Thyroid gland (tissue), 4 donors: Measurements from ENCODE around the gene KCNAB1. TPM values are rescaled to one million over a fixed set of nuclear protein-coding genes. Genes with fewer than 3 reads are reported as not detected.
A peak's percentile ranks its signal among the peaks of the same experiment; 100 is the strongest.
"Not testable (repeated sequence)": the region's sequence is repeated elsewhere in the genome, so short reads cannot be mapped to it uniquely, and the experiment has no call there.

Experiments
- DNase-seq, 2 donors: peaks; one replicate each; pipeline ENCODE4 v3.0.0-alpha.2; 2019
- H3K27ac ChIP-seq, 3 donors: fragments of 200-600 bp; sonication (generic); 1 replicate in 2 of 3; 2 replicates in 1 of 3; pipeline ENCODE4 v1.5.1; 2016 to 2019; ENCODE audit warnings: mild to moderate bottlenecking in 1 of 3, moderate library complexity in 1 of 3
- H3K27me3 ChIP-seq: fragments of 200-600 bp; sonication (generic); one replicate; pipeline ENCODE4 v1.5.1; 2019
- H3K36me3 ChIP-seq, 2 donors: fragments of 200-600 bp; sonication (generic); one replicate each; pipeline ENCODE4 v1.5.1; 2016 to 2019
- H3K4me1 ChIP-seq, 2 donors: fragments of 200-600 bp; sonication (generic); one replicate each; pipeline ENCODE4 v1.5.1; 2017 to 2019
- H3K4me3 ChIP-seq, 3 donors: fragments of 200-600 bp; sonication (generic); replicated peaks in 1 of 3; 1 replicate in 2 of 3; 2 replicates in 1 of 3; pipeline ENCODE4 v1.5.1; 2016; ENCODE audit warnings: mild to moderate bottlenecking in 1 of 3
- H3K9me3 ChIP-seq: fragments of 200-600 bp; sonication (generic); one replicate; pipeline ENCODE4 v1.5.1; 2017
- POLR2A ChIP-seq, 2 donors: fragments of 450-650 bp; IDR thresholded peaks; one replicate each; pipeline ENCODE4 v1.6.1; 2017; ENCODE audit warnings: antibody characterized with exemption in 2 of 2, mild to moderate bottlenecking in 2 of 2, moderate library complexity in 1 of 2
- WGBS, 2 donors: methylation state at CpG; one replicate each; pipeline ENCODE4 v1.1.5; 2017; 5-methylcytosine and 5-hydroxymethylcytosine counted together
- intact Hi-C: fragments of 100-400 bp; cut with DNase I; formaldehyde crosslinking; loops from one replicate; pipeline ENCODE4 v1.15.1; 2023
- total RNA-seq, 4 donors: library from RNA; depleted of rRNA; stranded (reverse); fragments of >200 nt; gene quantifications; one replicate each; pipeline ENCODE4 v1.2.3, GENCODE V29; 2016
- TF ChIP-seq, protein P1 (sequence below), 6 experiments: fragments of 200-600 bp in 3 of 6; fragments of 450-650 bp in 3 of 6; sonication (generic) in 3 of 6; IDR thresholded peaks; one replicate each; pipeline ENCODE4 v1.5.1; 2016 to 2019; ENCODE audit warnings: antibody characterized with exemption in 6 of 6, mild to moderate bottlenecking in 2 of 6, inconsistent platforms in 1 of 6, moderate library complexity in 1 of 6

The KCNAB1 gene
- total RNA-seq, 4 donors from 2014 or later, result 19.3 to 26.1 (median 22.9) TPM

DNA sequence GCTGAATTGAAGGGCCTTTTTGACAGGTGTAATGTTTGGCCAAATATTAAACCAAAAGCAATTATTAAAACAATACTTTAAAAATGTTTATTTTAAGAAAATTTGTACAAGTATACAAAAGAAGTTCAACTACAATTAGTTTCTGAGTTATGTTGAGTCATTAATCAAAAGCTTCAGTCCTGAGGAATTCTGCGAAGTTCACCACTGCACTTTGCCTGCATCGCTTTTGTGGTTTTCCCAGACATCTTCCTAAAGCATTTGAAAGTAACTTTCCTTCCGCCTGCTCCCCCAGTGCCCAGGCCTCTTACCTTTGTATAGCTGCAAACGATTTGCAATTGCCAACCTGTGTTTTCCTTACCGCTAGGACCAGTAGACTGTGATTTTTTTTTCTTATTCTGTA is 69.5 kb downstream of the KCNAB1 start:
- Histone ChIP-seq H3K9me3 (no peaks in the 10 kb centered on the region), H3K4me3 (no peak overlapping the region), H3K4me1 (no peaks in the 10 kb centered on the region), H3K27me3 (no peaks in the 10 kb centered on the region), H3K36me3 (no peaks in the 10 kb centered on the region), H3K27ac (no peak overlapping the region)
- intact Hi-C loops, result loop anchor here (10.0 kb wide), 1 partner anchor 45 kb away; no protein-coding TSS in a partner anchor
- TF ChIP-seq, protein P1, sequence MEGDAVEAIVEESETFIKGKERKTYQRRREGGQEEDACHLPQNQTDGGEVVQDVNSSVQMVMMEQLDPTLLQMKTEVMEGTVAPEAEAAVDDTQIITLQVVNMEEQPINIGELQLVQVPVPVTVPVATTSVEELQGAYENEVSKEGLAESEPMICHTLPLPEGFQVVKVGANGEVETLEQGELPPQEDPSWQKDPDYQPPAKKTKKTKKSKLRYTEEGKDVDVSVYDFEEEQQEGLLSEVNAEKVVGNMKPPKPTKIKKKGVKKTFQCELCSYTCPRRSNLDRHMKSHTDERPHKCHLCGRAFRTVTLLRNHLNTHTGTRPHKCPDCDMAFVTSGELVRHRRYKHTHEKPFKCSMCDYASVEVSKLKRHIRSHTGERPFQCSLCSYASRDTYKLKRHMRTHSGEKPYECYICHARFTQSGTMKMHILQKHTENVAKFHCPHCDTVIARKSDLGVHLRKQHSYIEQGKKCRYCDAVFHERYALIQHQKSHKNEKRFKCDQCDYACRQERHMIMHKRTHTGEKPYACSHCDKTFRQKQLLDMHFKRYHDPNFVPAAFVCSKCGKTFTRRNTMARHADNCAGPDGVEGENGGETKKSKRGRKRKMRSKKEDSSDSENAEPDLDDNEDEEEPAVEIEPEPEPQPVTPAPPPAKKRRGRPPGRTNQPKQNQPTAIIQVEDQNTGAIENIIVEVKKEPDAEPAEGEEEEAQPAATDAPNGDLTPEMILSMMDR (IDR thresholded peaks at IDR 0.05), result no peak
- TF ChIP-seq POLR2A (IDR thresholded peaks at IDR 0.05), result no peak
- DNase-seq, result no peak
- WGBS, 2 donors, result 86 to 88% methylated on average over 5 of the region's 5 CpGs

DNA sequence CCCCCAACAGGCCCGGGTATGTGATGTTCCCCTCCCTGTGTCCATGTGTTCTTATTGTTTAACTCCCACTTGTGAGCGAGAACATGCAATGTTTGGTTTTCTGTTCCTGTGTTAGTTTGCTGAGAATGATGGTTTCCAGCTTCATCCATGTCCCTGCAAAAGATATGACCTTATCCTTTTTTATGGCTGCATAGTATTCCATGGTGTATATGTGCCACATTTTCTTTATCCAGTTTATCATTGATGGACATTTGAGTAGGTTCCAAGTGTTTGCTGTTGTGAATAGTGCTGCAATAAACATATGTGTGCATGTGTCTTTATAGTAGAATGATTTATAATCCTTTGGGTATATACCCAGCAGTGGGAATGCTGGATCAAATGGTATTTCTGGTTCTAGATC is 74.6 kb downstream of the KCNAB1 start:
- not testable (repeated sequence) for H3K27me3 ChIP-seq

DNA sequence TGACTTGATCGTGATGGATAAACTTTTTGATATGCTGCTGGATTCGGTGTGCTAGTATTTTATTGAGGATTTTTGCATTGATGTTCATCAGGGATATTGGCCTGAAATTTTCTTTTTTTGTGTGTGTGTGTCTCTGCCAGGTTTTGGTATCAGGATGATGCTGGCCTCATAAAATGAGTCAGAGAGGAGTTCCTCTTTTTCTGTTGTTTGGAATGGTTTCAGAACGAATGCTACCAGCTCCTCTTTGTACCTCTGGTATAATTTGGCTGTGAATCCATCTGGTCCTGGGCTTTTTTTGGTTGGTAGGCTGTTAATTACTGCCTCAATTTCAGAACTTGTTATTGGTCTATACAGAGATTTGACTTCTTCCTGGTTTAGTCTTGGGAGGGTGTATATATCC is 76.8 kb downstream of the KCNAB1 start:
- H3K4me3 ChIP-seq, H3K27me3 ChIP-seq, DNase-seq, H3K36me3 ChIP-seq, H3K27ac ChIP-seq, H3K4me1 ChIP-seq, H3K9me3 ChIP-seq, intact Hi-C loops: not testable (repeated sequence)
- 80 to 93% methylated on average over 3 of the region's 3 CpGs for WGBS, 2 donors

More for the DNA sequence above, 74.6 kb downstream of the KCNAB1 start:
- H3K4me3 ChIP-seq, H3K9me3 ChIP-seq, H3K4me1 ChIP-seq, H3K36me3 ChIP-seq, intact Hi-C loops, H3K27ac ChIP-seq, DNase-seq: not testable (repeated sequence)
- WGBS, 2 donors, result 89 to 94% methylated on average over 2 of the region's 2 CpGs

DNA sequence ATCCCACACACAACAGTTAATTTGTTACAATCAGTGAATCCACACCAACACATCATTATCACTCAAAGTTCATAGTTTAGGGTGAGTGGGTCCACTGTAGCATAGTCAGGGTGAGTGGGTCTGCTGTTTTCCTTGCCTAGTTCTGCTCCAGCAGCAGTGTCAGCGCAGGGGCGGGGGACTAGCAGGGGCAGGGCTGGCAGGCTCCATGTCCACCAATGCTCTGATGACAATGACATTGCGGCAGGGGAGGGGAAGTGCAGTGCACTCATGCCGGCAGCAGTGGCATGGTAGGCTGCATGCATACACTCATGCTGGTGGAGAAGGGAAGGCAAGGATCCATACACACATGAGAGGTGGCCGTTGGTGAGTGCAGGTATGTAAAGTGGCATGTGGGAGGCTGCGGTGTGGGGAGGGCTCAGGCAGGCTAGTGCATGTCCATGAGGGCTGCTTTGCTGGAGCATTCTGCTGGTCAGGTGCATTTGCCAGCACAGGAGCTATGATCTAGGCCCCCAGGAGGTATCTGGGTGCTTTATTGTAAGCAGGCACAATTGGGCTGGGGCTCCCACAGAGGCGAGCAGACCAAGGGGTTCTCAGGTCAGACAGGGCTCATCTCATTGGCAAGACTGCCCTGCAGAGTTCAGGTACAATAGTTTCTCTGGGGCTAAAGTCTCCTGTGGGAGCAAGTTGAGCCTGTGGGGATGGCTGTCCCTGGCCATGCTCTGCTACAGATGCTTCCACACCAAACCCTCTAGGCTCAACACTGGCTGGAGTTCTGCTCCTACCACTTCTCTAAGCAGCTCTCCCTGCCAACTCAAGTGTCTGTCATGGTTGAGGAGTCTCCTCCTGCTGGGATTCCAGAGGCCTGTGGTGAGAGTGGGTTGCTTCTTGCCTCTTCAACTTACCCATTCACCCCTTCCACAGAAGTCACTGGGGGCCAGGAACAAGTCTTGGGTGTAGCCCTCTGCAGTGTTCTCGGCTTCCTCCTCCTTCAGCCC is 81.3 kb downstream of the KCNAB1 start:
- peak; percentile 70 to 72 for DNase-seq
- Histone ChIP-seq H3K9me3 (no peaks in the 10 kb centered on the region), H3K4me1 (peaks cover 11 to 12% of the 10 kb centered on the region in 2 donors), H3K27me3 (no peaks in the 10 kb centered on the region), H3K4me3 (no peak overlapping the region), H3K27ac (no peak overlapping the region), H3K36me3 (no peaks in the 10 kb centered on the region)
- TF ChIP-seq, protein P1 (IDR thresholded peaks at IDR 0.05), result no peak
- TF ChIP-seq POLR2A (IDR thresholded peaks at IDR 0.05), result no peak
- WGBS, 2 donors, result 72 to 75% methylated on average over 7 of the region's 8 CpGs
- intact Hi-C loops, result no loop called here

DNA sequence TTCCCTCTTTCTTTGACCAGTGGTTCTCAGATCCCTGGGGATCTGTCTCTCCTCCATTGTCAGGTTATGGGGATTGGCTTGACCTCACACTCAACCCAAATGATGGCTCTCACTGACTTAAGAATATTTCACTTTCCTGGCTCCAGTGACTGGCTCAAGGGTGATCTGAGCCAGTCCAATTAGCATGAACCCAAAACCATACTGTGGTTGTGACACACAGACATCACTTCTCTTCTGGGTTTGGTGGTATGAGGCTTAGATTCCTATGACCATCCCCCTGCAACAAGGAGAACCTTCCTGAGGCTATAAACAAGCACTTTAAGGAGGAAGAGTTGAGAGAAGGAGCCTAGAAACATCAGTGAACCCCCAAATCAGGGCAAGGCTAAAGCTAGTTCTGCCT is 85.8 kb downstream of the KCNAB1 start:
- intact Hi-C loops, result no loop called here
- no peak for TF ChIP-seq POLR2A (IDR thresholded peaks at IDR 0.05)
- TF ChIP-seq, protein P1 (IDR thresholded peaks at IDR 0.05), result no peak
- Histone ChIP-seq H3K4me1 (peaks cover 11 to 12% of the 10 kb centered on the region in 2 donors), H3K4me3 (no peak overlapping the region), H3K9me3 (no peaks in the 10 kb centered on the region), H3K36me3 (no peaks in the 10 kb centered on the region), H3K27ac (no peak overlapping the region), H3K27me3 (no peaks in the 10 kb centered on the region)
- DNase-seq, result no peak
